GM15510 (cell line): ENCODE measurements around the gene ETS1.

Source experiments
- POLR2A ChIP-seq: IDR thresholded peaks from 3 replicates; pipeline ENCODE4 v1.6.1; 2011; ENCODE audit warnings: borderline replicate concordance; ENCODE audit not compliant: insufficient read length; ENCODE audit errors: extremely low read depth

Gene ETS1

DNA sequence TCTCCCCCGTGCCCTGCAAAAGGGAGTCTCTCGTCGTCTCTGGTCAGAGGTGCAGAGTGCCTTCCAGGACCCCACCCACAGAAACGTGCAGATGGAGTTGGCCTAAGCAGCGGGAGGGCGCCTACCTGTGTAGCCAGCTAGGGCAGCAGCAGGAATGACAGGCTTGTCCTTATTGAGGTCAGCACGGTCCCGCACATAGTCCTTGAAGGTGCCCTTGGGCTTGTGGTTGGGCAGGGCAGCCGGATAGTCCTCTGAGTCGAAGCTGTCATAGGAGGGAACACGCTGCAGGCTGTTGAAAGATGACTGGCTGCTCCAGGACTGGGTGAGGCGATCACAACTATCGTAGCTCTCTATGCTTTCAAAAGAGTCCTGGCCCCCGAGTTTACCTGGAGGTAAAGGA is 107.3 kb downstream of the ETS1 start:
- no peak for TF ChIP-seq POLR2A

DNA sequence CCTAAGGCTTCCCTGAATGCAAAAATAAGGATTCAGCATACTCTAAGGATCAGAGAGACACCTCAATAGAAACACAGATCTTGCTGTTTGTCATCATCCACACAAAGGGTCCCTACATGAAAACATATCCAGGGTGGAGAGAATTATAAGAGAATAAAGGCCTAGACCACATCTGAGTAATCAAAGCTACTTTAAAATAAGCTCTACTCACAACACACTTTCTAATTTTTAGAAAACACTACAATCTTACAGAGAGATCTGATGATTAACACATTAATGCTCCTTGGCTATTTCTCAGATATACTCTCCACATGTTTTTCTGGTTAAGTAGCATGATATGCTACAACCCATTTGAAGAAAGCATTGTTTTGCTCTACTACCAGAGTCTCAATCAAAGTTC is 108.2 kb downstream of the ETS1 start:
- no peak for TF ChIP-seq POLR2A

DNA sequence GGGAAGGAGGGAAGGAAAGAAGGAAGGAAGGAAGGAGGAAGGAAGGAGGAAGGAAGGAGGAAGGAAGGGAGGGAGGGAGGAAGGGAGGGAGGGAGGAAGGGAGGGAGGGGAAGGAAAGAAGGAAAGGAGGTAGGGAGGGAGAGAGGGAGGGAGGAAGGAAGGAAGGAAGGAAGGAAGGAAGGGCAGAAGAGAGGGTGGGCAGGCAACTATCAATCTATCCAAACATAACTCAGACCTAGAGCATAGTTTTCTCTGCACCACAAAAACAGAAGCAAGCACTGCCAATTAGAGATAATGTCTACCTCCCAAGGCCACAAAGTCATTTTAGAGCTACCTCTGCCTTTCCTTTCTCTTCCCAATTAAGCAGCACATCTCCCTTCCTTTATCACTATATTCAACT is 109.1 kb downstream of the ETS1 start:
- no peak for TF ChIP-seq POLR2A

DNA sequence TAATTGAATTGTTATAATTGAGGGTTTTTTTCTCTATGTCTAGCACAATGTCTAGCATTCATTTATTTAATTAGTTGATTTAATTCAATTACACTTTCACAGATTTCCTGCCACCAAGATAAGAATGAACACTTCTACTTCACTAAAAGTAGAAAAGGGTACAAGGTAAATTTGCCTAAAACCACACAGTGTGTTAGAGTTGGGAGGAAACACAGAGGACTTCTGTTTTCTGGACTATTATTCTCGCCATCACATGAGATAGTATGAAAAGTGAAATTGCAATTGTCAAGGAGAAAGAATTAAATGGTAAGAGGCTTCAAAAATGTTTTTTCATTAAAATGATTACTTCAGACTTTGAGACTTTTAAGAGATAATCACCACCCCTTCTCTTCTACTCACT is 109.5 kb downstream of the ETS1 start:
- TF ChIP-seq POLR2A = no peak

DNA sequence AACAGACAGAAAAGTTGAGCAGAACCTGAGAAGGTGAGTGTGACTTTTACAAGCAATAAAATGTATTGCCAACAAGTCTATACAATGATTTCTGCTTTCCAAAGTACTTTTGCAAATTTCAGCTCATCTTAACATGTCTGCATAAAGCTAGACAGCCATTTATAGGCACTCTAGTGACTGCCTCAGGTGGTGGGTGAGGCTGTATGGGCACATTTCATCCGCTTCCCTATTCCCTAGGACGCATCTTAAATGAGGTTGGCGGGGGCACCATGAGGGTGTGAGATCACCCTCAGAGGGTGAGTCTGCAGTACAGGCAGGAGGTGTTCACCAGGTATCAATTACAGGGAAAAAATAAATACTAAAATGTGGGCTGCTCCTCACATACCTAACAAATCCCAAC is 110.1 kb downstream of the ETS1 start:
- no peak for TF ChIP-seq POLR2A

DNA sequence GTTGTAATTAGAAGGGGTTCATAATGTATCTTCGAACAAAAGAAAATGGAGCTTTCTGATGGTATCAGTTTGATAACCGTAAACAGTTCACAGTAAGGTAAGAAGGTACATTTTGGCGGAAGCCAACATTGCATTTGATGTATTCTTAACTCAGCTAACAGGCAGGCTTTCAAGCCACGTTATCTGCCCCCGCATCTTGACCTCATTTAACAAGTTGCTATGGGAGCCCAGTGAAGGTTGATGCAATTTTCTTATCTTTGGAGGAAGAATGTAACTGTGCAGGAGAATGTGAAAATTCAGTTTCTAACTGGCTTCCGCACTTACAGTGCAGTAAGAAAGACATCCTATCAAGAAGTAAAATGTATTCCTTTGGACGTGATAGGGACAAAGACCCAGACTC is 110.6 kb downstream of the ETS1 start:
- no peak for TF ChIP-seq POLR2A

DNA sequence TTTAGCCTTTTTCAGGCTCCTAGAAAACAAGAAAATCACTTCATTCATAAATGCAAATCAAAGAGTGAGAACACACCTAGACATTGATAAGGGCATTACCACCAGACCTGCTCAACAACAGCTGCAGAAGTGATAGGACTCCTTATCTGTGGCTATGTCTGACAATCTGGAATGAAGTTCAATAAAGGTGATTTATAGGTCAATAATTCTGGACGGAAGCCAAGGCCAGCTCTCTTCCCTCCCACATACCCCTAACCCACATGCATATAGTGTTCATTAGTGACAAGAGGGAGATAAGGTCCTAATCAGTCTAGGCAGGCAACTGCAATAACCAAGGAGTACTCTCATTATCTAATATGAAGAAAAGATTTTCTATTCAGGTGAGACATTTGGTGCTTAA is 111.3 kb downstream of the ETS1 start:
- TF ChIP-seq POLR2A = no peak

DNA sequence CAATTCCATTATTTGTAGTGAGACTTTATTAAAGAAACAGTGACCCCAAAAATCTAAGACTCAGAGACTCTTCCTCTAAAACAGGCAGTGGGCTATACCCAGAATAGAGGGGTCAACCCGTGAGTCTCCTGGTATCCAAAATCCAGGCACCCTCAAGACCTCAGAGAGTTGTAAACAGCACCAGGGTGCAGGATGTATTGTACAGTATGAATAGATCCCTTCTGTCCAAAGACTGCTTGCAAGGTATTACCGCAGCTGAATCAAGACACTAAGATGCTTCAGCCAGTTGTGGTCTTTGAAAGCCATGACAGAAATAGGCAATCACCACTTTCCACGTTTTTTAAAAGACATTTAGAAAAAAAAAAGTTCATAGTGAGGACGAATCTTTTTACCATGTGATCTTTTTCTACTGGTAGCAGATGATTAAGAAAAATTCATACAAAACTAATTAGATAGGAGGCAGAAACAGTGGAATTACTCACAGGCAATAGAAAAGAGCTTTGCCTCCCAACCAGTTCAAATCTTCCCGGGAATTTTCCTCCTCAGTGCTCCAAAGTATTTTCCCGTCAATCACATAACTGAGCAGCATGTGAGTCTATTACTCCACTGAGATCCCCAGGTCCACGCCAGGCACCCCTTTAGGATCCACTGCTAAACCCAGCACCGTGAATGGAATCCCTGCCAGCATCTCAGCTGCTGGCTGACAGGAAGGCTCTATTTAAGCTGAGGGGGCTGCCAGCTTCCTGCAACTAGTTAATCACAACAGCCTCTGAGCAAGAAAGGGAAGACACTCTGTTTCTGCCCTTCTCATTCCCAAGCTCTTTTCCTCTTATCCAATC is 113.1 kb downstream of the ETS1 start:
- no peak for TF ChIP-seq POLR2A

DNA sequence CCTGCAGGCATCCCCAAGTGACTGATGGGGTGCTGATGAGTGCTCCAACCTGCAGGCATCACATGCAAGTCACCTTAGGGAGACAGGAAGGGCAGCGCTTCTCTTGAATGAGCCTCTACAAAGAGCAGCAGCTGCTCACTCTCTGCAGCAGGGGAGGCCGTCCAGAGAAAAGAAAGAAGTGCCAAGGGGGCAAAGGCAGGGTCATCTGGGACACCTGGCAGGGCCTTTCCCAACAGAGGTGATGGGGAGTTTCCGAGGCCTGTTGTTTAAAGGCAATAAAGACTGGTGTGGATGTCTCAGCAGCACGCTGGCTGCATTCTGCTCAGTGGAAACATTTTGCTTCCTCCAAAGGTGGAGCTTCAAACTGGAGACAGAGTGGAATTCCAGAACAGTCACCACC is 113.7 kb downstream of the ETS1 start:
- TF ChIP-seq POLR2A = no peak

DNA sequence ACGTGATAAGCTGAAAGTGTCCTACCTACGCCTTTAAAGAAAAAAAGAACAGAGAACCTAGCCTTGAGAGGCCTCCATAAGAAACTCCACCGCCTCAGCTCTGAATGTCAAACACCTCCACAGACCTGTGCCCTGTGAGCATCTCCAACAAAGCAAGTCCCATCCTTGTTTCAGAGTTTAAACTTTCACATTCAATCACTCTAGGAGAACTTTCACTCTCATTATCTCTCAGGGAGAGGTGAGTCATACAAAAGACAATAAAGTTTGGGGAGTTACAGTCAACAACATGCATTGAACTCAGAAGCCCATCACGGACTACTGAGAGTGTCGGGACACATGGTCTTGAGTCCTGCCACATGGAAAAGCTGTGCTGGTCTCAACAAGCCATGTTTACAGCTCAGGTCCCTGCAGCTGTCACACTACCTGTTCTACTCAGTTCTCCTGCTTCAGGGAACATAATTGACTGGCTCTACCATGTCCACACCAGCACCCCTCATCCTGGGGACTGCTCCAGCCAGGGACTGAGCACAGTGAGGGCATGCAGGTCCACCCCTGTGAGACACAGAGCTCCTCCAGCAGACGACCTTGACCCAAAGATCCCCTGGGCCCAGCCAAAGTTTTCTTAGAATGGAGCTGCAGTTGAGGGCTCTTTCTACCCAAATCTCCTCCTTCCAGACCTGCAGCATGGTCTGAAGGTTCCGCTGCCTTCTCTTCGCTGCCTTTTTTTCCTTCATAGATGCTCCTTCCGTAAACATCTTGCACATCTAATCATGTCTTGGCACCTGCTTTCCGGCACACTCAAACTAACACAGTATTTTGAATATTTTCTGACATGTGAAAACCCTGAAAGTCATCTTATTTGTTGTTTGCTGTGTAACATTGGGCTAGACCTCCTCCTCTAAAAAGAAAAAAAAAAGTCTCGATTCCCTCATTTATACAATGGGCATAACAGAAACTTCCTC is 114.9 kb downstream of the ETS1 start:
- TF ChIP-seq POLR2A = peak; percentile 29

DNA sequence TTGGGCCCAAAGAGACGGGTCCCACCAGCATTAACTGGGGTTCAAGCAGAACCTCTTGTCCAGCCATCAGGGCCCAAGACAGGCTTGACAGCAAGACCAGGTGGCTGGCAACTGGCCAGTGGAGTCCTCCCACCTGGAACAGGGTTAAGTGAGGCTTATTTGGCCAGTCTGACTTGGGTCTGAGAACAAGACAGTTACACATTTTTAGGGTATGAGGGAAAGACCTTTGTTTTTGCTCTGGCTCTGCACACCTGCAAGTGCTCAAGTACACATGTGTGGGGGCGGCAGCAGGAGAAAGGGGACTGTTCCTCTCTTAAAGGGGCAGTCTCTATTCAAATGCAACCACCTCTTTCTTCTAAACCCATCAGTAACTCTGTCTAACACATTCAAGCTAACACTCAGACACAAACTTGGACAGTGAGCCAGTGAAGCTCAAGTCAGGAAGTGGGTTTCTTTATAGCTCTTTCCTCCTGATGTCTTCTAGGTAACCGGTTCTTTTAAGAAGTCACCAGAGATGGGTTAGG is 116.2 kb downstream of the ETS1 start:
- no peak for TF ChIP-seq POLR2A

DNA sequence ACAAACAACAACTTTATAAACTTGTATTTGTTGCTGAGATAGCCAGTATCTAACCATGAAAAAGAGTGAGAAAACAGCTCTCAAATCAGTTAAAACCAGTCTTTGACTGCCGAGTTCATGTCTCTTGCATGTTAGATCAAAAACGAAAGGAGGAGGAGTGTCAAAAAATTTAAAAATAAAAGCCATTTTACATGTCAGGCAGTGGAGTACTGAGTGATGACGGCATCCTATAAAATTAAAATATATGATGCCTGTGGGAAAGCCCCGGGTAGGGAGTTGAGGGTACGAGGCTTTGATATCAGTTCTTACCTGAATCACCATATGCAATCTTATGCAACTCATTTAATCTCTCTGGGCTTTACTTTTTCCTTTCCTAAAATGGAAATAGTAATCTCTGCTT is 117.3 kb downstream of the ETS1 start:
- no peak for TF ChIP-seq POLR2A

DNA sequence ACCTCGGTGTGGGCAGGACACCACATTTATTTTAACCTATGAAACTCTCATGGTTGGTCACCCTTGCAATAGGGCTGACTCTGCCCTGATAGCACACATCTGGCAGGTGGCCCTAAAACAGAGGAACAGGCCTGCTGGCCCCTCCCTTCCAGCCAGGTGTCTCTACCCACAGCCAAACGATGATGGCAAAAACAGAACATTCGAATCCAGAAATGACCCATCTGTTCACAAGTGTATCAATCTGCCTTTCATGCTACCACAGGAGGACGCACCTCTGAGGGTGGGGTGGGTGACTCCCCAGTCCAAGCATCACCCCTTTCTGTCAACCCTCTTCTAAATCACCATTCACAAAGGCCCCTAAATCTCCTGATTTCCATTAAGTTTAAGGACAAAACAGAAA is 118.1 kb downstream of the ETS1 start:
- TF ChIP-seq POLR2A = no peak

DNA sequence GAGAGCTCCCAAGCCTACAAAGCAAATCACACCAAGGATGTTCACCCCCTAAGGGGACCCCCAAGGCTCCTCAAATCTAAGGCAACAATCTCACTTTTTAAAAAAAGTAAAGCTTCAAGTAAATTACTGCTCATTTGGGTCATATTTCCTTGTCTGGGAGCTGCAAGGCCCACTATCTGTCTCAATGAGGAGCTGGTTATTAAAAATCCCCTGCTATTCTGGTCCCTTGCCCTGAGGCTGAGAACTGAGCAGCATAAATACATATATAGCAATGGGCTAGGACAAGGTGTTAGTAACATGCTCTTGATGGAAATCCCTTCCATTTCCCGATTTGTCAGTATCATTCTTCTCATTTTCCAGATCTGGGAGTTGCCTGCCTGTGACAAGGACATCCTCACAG is 119.2 kb downstream of the ETS1 start:
- TF ChIP-seq POLR2A = no peak

DNA sequence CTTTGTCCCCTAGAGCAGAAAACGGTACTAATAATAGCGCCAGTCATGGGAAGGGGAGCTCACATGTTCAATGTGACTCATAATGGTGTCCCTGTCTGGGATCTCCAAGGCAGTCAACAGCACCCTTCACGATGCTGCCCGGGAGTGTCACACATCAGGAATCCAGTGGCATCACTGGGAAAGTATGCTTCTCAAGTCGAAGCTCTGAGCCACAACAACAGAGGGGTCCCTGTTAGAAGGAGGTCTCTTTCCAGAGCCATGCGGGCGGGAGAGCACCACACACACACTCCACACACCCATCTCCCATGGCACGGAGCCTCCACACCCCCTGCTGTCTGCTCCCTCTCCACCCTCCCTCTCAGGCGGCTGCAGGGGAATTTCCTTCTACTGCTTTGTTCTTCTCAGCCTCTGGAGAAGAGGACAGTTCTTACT is 119.7 kb downstream of the ETS1 start:
- TF ChIP-seq POLR2A = no peak
